ENCODE measurements around the gene TSPAN1.

DNA sequence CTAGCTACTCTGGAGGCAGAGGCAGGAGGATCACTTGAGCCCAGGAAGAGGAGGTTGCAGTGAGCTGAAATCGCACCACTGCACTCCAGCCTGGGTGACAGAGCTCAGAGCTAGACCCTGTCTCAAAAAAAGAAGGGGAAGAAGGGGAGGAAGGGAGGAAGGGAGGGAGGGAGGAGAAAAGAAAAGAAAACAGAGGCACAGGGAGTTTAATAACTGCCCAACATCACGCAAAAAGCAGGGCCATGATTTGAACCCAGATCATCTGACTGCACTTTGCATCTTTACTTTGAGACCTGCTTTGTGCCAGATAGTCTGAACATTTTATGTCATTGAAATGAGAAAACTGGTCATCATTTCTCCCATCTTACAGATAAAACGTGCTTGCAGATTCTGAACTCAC, 30.3 kb downstream of the TSPAN1 start:
- TF ChIP-seq, protein P1, sequence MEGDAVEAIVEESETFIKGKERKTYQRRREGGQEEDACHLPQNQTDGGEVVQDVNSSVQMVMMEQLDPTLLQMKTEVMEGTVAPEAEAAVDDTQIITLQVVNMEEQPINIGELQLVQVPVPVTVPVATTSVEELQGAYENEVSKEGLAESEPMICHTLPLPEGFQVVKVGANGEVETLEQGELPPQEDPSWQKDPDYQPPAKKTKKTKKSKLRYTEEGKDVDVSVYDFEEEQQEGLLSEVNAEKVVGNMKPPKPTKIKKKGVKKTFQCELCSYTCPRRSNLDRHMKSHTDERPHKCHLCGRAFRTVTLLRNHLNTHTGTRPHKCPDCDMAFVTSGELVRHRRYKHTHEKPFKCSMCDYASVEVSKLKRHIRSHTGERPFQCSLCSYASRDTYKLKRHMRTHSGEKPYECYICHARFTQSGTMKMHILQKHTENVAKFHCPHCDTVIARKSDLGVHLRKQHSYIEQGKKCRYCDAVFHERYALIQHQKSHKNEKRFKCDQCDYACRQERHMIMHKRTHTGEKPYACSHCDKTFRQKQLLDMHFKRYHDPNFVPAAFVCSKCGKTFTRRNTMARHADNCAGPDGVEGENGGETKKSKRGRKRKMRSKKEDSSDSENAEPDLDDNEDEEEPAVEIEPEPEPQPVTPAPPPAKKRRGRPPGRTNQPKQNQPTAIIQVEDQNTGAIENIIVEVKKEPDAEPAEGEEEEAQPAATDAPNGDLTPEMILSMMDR (conservative IDR thresholded peaks at IDR 0.05): no peak
- TF ChIP-seq EZH2 (IDR thresholded peaks at IDR 0.05; ENCODE audit: low read depth): no peak
